Pancreas (tissue), 10 donors: ENCODE measurements around the gene NPHP4. TPM values are rescaled to one million over a fixed set of nuclear protein-coding genes. Genes with fewer than 3 reads are reported as not detected.

Experiments used
- ATAC-seq, 4 donors: fragments of 200-7000 bp; cut with Tn5 transposase; one replicate each; pipeline versions ENCODE4 v1.8.0 to v1.9.1; 2020; ENCODE audit warnings: mild to moderate bottlenecking in 4 of 4, moderate library complexity in 4 of 4
- DNase-seq, 6 donors: peaks; one replicate each; pipeline ENCODE4 v3.0.0-alpha.2; 2020
- FAIRE-seq: peaks from 2 replicates; lab custom pipeline; 2012; peaks lifted over from hg19 to GRCh38; lab: Jason Lieb, UNC
- H3K27ac ChIP-seq, 4 donors: fragments of 200-600 bp; sonication (generic); 1 replicate in 3 of 4; 2 replicates in 1 of 4; pipeline versions ENCODE4 v1.5.0 to v1.8.0; 2020
- H3K27me3 ChIP-seq, 4 donors: fragments of 200-600 bp; one replicate each; pipeline ENCODE4 v1.8.0; 2021
- H3K36me3 ChIP-seq, 3 donors: fragments of 200-600 bp; sonication (generic) in 1 of 3; one replicate each; pipeline versions ENCODE4 v1.5.0 to v1.8.0; 2020 to 2021
- H3K4me1 ChIP-seq, 3 donors: fragments of 200-600 bp; one replicate each; pipeline ENCODE4 v1.8.0; 2021
- H3K4me3 ChIP-seq, 4 donors: fragments of 200-600 bp; sonication (generic) in 2 of 4; one replicate each; pipeline versions ENCODE4 v1.5.0 to v1.8.0; 2020 to 2021
- H3K9me3 ChIP-seq, 4 donors: fragments of 200-600 bp; one replicate each; pipeline ENCODE4 v1.8.0; 2021
- WGBS, 2 donors: extraction: QIAGEN DNeasy Blood & Tissue Kit; methylation state at CpG; one replicate each; pipeline ENCODE4 v1.1.7; 2013; 5-methylcytosine and 5-hydroxymethylcytosine counted together
- intact Hi-C, 3 donors: fragments of 100-400 bp; cut with DNase I; formaldehyde crosslinking; loops; one replicate each; pipeline versions ENCODE4 v1.11.1 to v1.14.2; 2022
- polyA plus RNA-seq, 2 donors: library from polyadenylated mRNA; stranded (reverse); fragments of 200-250 nt; gene quantifications; one replicate each; pipeline ENCODE4 v1.2.3, GENCODE V29; 2013
- total RNA-seq, 6 donors: library from RNA; stranded (reverse); fragmentation: NEBNext Ultra II Directional in 4 of 6; extraction: Animal tissue kit (Norgen Biotek cat#: 25700) in 4 of 6; gene quantifications; one replicate each; pipeline versions ENCODE4 v1.2.1 to v1.2.4, GENCODE V29; 2021 to 2023
- TF ChIP-seq, protein P1 (sequence below), 4 donors: fragments of 200-600 bp; sonication (generic) in 3 of 4; IDR thresholded peaks; one replicate each; pipeline versions ENCODE4 v1.5.0 to v1.8.0; 2021; ENCODE audit warnings: antibody characterized with exemption in 4 of 4
- donor health status: healthy with polysubstance abuse.
- donor health status: DM: no; HTN: no; CAD: no; lungs with moderate emphysema.
- donor health status: DM: no; HTN: no; CAD: no.
- donor health status: control.
- donor health status: control.
- donor health status: Bipolar disorder and iron deficiency.
- donor health status: DM: yes; HTN: yes; CAD: no.
- donor health status: DM: no; HTN: no; CAD: no.
- donor health status: DM: no; HTN: no; CAD: no.
- donor health status: DM: yes; HTN: yes; CAD: no.

NPHP4 gene
- total and polyA plus RNA-seq, 8 donors: 4.0 to 9.7 (median 5.7) TPM

DNA sequence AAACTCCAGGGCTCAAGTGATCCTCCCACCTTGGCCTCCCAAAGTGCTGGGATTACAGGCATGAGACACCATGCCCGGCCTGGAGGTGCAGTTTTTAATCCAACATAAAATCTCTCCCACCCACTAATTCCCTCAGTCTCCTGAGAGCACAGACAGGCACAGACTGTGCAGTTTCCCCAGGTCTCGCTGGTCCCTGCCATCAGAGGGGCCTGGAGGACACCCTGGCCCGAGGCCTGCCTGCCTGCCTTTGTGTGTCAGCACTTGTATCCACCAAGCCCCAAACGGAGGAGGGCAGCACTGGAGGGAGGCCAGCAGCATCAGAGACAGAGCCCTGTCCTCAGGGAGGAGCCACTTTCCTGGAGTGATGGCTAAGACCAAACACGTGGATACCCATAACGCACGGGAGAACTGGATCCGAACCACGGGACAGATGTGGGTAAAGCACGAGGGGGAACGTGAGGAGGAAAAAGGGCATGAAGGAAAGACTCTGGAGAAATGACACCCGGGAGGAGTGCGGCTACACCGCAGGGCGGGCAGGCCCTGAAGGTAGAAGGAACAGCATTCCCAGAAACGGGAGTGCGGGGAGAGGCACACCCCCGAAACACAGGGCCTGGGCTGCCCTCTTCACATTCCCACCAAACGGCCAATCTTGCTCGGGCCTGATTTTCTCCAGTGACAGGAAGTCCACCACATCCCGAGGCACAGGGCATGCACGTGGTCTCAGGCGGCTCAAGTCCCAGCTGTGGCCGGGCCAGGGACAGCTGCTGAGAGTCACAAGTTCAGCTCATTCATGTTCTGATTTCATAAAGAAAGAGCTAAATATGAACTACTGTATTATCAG is 29.7 kb downstream of the NPHP4 start:
- no peak overlapping the region for H3K27ac ChIP-seq
- no peak for FAIRE-seq
- no peaks in the 10 kb centered on the region for H3K27me3 ChIP-seq
- intact Hi-C loops: no loop called here
- no peak overlapping the region for H3K4me3 ChIP-seq
- H3K4me1 ChIP-seq: no peaks in the 10 kb centered on the region
- 89 to 92% methylated on average over 24 of the region's 24 CpGs for WGBS, 2 donors
- ATAC-seq: no peak
- no peaks in the 10 kb centered on the region for H3K36me3 ChIP-seq
- TF ChIP-seq, protein P1, sequence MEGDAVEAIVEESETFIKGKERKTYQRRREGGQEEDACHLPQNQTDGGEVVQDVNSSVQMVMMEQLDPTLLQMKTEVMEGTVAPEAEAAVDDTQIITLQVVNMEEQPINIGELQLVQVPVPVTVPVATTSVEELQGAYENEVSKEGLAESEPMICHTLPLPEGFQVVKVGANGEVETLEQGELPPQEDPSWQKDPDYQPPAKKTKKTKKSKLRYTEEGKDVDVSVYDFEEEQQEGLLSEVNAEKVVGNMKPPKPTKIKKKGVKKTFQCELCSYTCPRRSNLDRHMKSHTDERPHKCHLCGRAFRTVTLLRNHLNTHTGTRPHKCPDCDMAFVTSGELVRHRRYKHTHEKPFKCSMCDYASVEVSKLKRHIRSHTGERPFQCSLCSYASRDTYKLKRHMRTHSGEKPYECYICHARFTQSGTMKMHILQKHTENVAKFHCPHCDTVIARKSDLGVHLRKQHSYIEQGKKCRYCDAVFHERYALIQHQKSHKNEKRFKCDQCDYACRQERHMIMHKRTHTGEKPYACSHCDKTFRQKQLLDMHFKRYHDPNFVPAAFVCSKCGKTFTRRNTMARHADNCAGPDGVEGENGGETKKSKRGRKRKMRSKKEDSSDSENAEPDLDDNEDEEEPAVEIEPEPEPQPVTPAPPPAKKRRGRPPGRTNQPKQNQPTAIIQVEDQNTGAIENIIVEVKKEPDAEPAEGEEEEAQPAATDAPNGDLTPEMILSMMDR (IDR thresholded peaks at IDR 0.05): no peak
- no peaks in the 10 kb centered on the region for H3K9me3 ChIP-seq
- DNase-seq: peak in 1 of 6 donors; percentile 37

- Histone ChIP-seq H3K4me1 (no peaks in the 10 kb centered on the region), H3K9me3 (no peaks in the 10 kb centered on the region), H3K4me3 (no peak overlapping the region), H3K27ac (no peak overlapping the region), H3K36me3 (no peaks in the 10 kb centered on the region), H3K27me3 (no peaks in the 10 kb centered on the region)
- intact Hi-C loops: no loop called here
- TF ChIP-seq, protein P1 (IDR thresholded peaks at IDR 0.05): no peak
- FAIRE-seq (no peak), ATAC-seq (no peak), DNase-seq (peak in 1 of 6 donors; percentile 32)
- 91 to 94% methylated on average over 11 of the region's 11 CpGs for WGBS, 2 donors
Observed at GRCh38 chr1:5961601-5962000, 30.6 kb downstream of the NPHP4 start.

DNA sequence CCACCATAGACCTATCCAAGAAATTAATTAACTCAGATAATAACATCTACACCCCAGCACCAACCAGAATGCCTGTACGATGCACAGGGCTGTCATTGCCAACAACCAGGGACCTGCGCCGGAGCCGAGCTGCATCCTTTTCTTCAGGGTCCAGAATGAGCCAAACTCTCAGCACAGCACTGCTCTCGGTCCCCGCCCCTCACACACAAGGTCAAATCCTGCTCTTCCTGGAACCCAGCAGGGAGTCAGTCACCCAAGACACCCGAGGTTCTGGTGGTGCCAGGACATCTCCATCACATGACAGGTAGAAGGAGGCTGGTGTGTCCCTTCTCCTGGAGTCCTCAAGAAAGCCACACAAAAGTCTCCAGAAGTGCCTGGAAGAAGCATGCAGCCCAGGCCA is 31.9 kb downstream of the NPHP4 start:
- ATAC-seq (no peak), FAIRE-seq (no peak), DNase-seq (peak in 1 of 6 donors; percentile 17)
- TF ChIP-seq, protein P1 (IDR thresholded peaks at IDR 0.05): no peak
- intact Hi-C loops: no loop called here
- Histone ChIP-seq H3K36me3 (no peaks in the 10 kb centered on the region), H3K27ac (no peak overlapping the region), H3K27me3 (no peaks in the 10 kb centered on the region), H3K4me1 (no peaks in the 10 kb centered on the region), H3K9me3 (no peaks in the 10 kb centered on the region), H3K4me3 (no peak overlapping the region)
- WGBS, 2 donors: 89 to 90% methylated on average over 7 of the region's 7 CpGs

GRCh38 chr1:5959667-5960230 is 32.5 kb downstream of the NPHP4 start:
- DNase-seq: peak in 1 of 6 donors; percentile 22
- 92% methylated on average over 9 of the region's 9 CpGs for WGBS, 2 donors
- no peaks in the 10 kb centered on the region for H3K27me3 ChIP-seq
- no peak for FAIRE-seq
- H3K9me3 ChIP-seq: no peaks in the 10 kb centered on the region
- H3K4me3 ChIP-seq: no peak overlapping the region
- no peak overlapping the region for H3K27ac ChIP-seq
- no peaks in the 10 kb centered on the region for H3K4me1 ChIP-seq
- TF ChIP-seq, protein P1 (IDR thresholded peaks at IDR 0.05): no peak
- H3K36me3 ChIP-seq: no peaks in the 10 kb centered on the region
- intact Hi-C loops: no loop called here
- no peak for ATAC-seq

DNA sequence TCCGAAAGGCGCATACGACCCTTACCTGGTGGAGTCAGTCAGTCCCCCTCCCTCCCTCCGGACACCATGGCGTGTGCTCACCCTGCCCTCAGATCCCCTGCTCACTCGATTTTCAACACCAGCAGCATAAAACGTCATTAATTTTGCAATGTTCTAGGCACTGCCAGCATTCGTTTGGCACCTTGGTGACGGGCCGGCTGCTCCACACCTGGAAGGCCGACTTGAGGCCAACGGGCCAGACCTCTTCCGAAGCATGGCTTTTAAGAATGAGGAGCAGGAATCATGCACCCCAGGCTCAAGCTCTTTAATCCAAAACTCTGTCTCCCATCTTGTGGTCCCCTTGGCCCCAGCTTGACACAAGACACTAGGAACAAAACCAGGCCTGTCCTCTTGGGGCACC is 33.1 kb downstream of the NPHP4 start:
- ATAC-seq (no peak), FAIRE-seq (no peak), DNase-seq (peak in 1 of 6 donors; percentile 29)
- Histone ChIP-seq H3K27ac (no peak overlapping the region), H3K4me1 (no peaks in the 10 kb centered on the region), H3K9me3 (no peaks in the 10 kb centered on the region), H3K27me3 (no peaks in the 10 kb centered on the region), H3K4me3 (no peak overlapping the region), H3K36me3 (no peaks in the 10 kb centered on the region)
- intact Hi-C loops: no loop called here
- TF ChIP-seq, protein P1 (IDR thresholded peaks at IDR 0.05): no peak
- WGBS, 2 donors: 86 to 94% methylated on average over 13 of the region's 13 CpGs
